AG04449 (cell line): ENCODE measurements around the gene HADHB.

ENCODE experiments used
- CTCF ChIA-PET: fragments of 350-600 bp; formaldehyde crosslinking; extraction: SDS; loops from one replicate; lab custom pipeline; 2021; ENCODE audit warnings: antibody characterized with exemption; lab: Yijun Ruan, JAX
- POLR2A ChIA-PET: fragments of 400-600, 350-600 bp; formaldehyde crosslinking; extraction: SDS; loops from one replicate; lab custom pipeline; 2020; ENCODE audit warnings: antibody characterized with exemption, inconsistent platforms; lab: Yijun Ruan, JAX
- DNase-seq: peaks from one replicate; pipeline ENCODE4 v3.0.0-alpha.2; 2010; ENCODE audit warnings: low read depth, low spot score
- H3K4me3 ChIP-seq: 2 replicates; pipeline ENCODE4 v1.5.1; 2011; ENCODE audit warnings: low read depth, mild to moderate bottlenecking, control low read depth, low read length
- CTCF ChIP-seq: IDR thresholded peaks from one replicate; pipeline ENCODE4 v1.5.1; 2011; ENCODE audit warnings: mild to moderate bottlenecking, moderate library complexity, low read length, control low read depth, inconsistent platforms; ENCODE audit not compliant: insufficient read depth; ENCODE audit errors: missing control alignments

HADHB gene

GRCh38 chr2:26223018-26223417, 21.7 kb upstream of the HADHB start:
- ChIA-PET POLR2A (no interaction called here), CTCF (no interaction called here)
- no peak for DNase-seq
- H3K4me3 ChIP-seq = no peak overlapping the region
- no peak for TF ChIP-seq CTCF

- DNase-seq = no peak
- no peak for TF ChIP-seq CTCF
- ChIA-PET CTCF (interaction anchor here (1.0 to 1.2 kb wide), 2 partner anchors 20 to 39 kb away, joined by 3 to 5 read pairs; partner anchors contain the start of gene HADHA), POLR2A (no interaction called here)
- H3K4me3 ChIP-seq = no peak overlapping the region
These were observed 20.6 kb upstream of the HADHB start for GRCh38 chr2:26224095-26224494.

GRCh38 chr2:26229595-26229994, 15.1 kb upstream of the HADHB start:
- POLR2A ChIA-PET = no interaction called here
- no peak for TF ChIP-seq CTCF
- DNase-seq = no peak
- CTCF ChIA-PET = interaction anchor here (0.9 to 1.6 kb wide), 4 partner anchors 22 to 238 kb away, joined by 3 to 5 read pairs (median 4); no protein-coding TSS in a partner anchor
- H3K4me3 ChIP-seq = no peak overlapping the region

- CTCF ChIA-PET = no interaction called here
- POLR2A ChIA-PET = no interaction called here
These were observed 13.9 kb upstream of the HADHB start for GRCh38 chr2:26230806-26231205.

GRCh38 chr2:26235089-26235488, 9.7 kb upstream of the HADHB start:
- no peak overlapping the region for H3K4me3 ChIP-seq
- no peak for TF ChIP-seq CTCF
- CTCF ChIA-PET = interaction anchor here (0.7 to 1.7 kb wide), 3 partner anchors 8 to 343 kb away, joined by 3 to 5 read pairs (median 4); no protein-coding TSS in a partner anchor
- DNase-seq = no peak
- POLR2A ChIA-PET = no interaction called here

More at GRCh38 chr2:26230806-26231205, 13.9 kb upstream of the HADHB start:
- TF ChIP-seq CTCF = no peak
- no peak for DNase-seq
- no peak overlapping the region for H3K4me3 ChIP-seq

- POLR2A ChIA-PET = no interaction called here
- CTCF ChIA-PET = interaction anchor here (2.0 kb wide), 1 partner anchor 92 kb away, joined by 8 read pairs; no protein-coding TSS in a partner anchor
- no peak overlapping the region for H3K4me3 ChIP-seq
- TF ChIP-seq CTCF = no peak
- DNase-seq = no peak
These were observed 6.9 kb upstream of the HADHB start for GRCh38 chr2:26237868-26238267.
